Stimulated activated CD4-positive, alpha-beta T cell treated with anti-CD3 and anti-CD28 coated beads, Interleukin-4, amount 100 ng/mL, for 24 hours (primary cell): Measurements from ENCODE around the gene RETN.

Experiments
- DNase-seq: peaks from one replicate; pipeline ENCODE4 v3.0.0-alpha.2; 2020

RETN gene

GRCh38 chr19:7709932-7710460 lies 41.1 kb downstream of the RETN start:
- no peak for DNase-seq

- DNase-seq: no peak
Measured at GRCh38 chr19:7710616-7711015, 41.8 kb downstream of the RETN start.

GRCh38 chr19:7715671-7716070 lies 46.8 kb downstream of the RETN start:
- DNase-seq: no peak

- no peak for DNase-seq
Measured at GRCh38 chr19:7716762-7717161, 47.9 kb downstream of the RETN start.

- DNase-seq: no peak
Measured at GRCh38 chr19:7718668-7719067, 49.8 kb downstream of the RETN start.
